Testis (tissue), 3 donors: ENCODE data around the gene DIS3L2. TPM values are rescaled to one million over a fixed set of nuclear protein-coding genes. Genes with fewer than 3 reads are reported as not detected.
"Not testable (repeated sequence)": the region's sequence is repeated elsewhere in the genome, so short reads cannot be mapped to it uniquely, and the experiment has no call there.

Experiments used
- DNase-seq: peaks from one replicate; pipeline ENCODE4 v3.0.0-alpha.2; 2019
- H3K27ac ChIP-seq, 2 donors: fragments of 200-600 bp; sonication (generic); one replicate each; pipeline ENCODE4 v1.5.1; 2019
- H3K27me3 ChIP-seq: fragments of 200-600 bp; sonication (generic); one replicate; pipeline ENCODE4 v1.5.1; 2019
- H3K36me3 ChIP-seq: fragments of 200-600 bp; sonication (generic); one replicate; pipeline ENCODE4 v1.5.1; 2017; ENCODE audit warnings: low read depth; ENCODE audit errors: missing control alignments
- H3K4me1 ChIP-seq: fragments of 200-600 bp; sonication (generic); one replicate; pipeline ENCODE4 v1.5.1; 2019
- H3K4me3 ChIP-seq, 2 donors: fragments of 200-600 bp; sonication (generic); one replicate each; pipeline ENCODE4 v1.5.1; 2017 to 2019
- H3K9me3 ChIP-seq: fragments of 200-600 bp; sonication (generic); one replicate; pipeline ENCODE4 v1.5.1; 2017
- CTCF ChIP-seq, 3 experiments: fragments of 450-650 bp in 2 of 3; fragments of 200-600 bp in 1 of 3; sonication (generic) in 1 of 3; IDR thresholded peaks; one replicate each; pipeline ENCODE4 v1.5.1; 2016 to 2019; ENCODE audit warnings: antibody characterized with exemption in 3 of 3, mild to moderate bottlenecking in 2 of 3, moderate library complexity in 1 of 3
- POLR2A ChIP-seq: fragments of 450-650 bp; IDR thresholded peaks from one replicate; pipeline ENCODE4 v1.6.1; 2017; ENCODE audit warnings: antibody characterized with exemption, mild to moderate bottlenecking, moderate library complexity
- WGBS, 2 donors: methylation state at CpG; one replicate each; pipeline ENCODE4 v1.1.5; 2018; 5-methylcytosine and 5-hydroxymethylcytosine counted together
- intact Hi-C: fragments of 100-400 bp; cut with DNase I; formaldehyde crosslinking; loops from one replicate; pipeline ENCODE4 v1.15.1; 2023; ENCODE audit warnings: low total_unique reads
- polyA plus RNA-seq: library from polyadenylated mRNA; stranded (reverse); fragments of 350-450 nt; fragmentation: Illumina TruSeq; extraction: RNeasy Lipid Tissue Mini Kit (QIAGEN cat#74804); gene quantifications from one replicate; pipeline ENCODE4 v1.2.3, GENCODE V29; 2014; ENCODE audit warnings: low read depth, low replicate concordance; ENCODE audit not compliant: insufficient read depth
- total RNA-seq, 2 donors: library from RNA; depleted of rRNA; stranded (reverse); fragments of >200 nt; gene quantifications; one replicate each; pipeline ENCODE4 v1.2.3, GENCODE V29; 2016

DIS3L2 gene
- total and polyA plus RNA-seq, 3 donors from 2014 or later, result 32.5 to 80.7 (median 70.4) TPM

GRCh38 chr2:232367016-232367415, 405.5 kb downstream of the DIS3L2 start:
- Histone ChIP-seq H3K4me1 (peaks cover 7% of the 10 kb centered on the region), H3K36me3 (no peaks in the 10 kb centered on the region), H3K4me3 (no peak overlapping the region), H3K27me3 (no peaks in the 10 kb centered on the region), H3K27ac (no peak overlapping the region), H3K9me3 (no peaks in the 10 kb centered on the region)
- TF ChIP-seq CTCF (IDR thresholded peaks at IDR 0.05) (no peak), POLR2A (no peak)
- no peak for DNase-seq
- intact Hi-C loops, result no loop called here
- 44 to 49% methylated on average over 7 of the region's 7 CpGs for WGBS, 2 donors

GRCh38 chr2:232367591-232368233, 406.2 kb downstream of the DIS3L2 start:
- no peaks in the 10 kb centered on the region for H3K27me3 ChIP-seq
- H3K9me3 ChIP-seq, result no peaks in the 10 kb centered on the region
- H3K27ac ChIP-seq, result no peak overlapping the region
- intact Hi-C loops, result no loop called here
- 84 to 85% methylated on average over 8 to 13 of the region's 13 CpGs for WGBS, 2 donors
- H3K4me3 ChIP-seq, result no peak overlapping the region
- DNase-seq, result no peak
- no peak for TF ChIP-seq CTCF (IDR thresholded peaks at IDR 0.05)
- no peak for TF ChIP-seq POLR2A
- peaks cover 7% of the 10 kb centered on the region for H3K4me1 ChIP-seq
- H3K36me3 ChIP-seq, result no peaks in the 10 kb centered on the region

DNA sequence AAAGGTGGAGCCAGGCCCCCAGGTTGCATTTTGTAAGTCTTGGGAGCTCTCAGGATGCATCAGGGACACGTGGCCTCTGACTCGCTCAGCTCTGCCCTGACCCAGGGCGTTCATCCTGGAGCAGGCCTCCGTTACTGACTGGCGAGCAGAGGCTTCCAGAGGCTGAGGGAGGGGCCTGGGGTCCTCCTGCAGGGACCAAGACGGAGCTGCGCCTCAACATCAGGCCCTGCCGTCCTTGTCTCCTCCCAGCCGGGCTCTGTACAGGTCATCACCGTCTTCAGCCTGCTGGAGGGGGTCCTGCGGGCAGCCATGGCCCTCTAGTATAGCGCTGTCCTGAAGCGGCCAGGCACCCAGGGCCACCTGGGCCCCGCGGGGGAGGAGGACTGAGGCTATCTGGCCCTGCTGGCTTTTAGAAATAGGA, 406.8 kb downstream of the DIS3L2 start:
- no peak for DNase-seq
- 93 to 96% methylated on average over 10 to 15 of the region's 15 CpGs for WGBS, 2 donors
- TF ChIP-seq CTCF (IDR thresholded peaks at IDR 0.05), result no peak
- no peak for TF ChIP-seq POLR2A
- Histone ChIP-seq H3K27ac (no peak overlapping the region), H3K4me1 (peaks cover 7% of the 10 kb centered on the region), H3K36me3 (no peaks in the 10 kb centered on the region), H3K4me3 (no peak overlapping the region), H3K9me3 (no peaks in the 10 kb centered on the region), H3K27me3 (no peaks in the 10 kb centered on the region)
- intact Hi-C loops, result no loop called here

DNA sequence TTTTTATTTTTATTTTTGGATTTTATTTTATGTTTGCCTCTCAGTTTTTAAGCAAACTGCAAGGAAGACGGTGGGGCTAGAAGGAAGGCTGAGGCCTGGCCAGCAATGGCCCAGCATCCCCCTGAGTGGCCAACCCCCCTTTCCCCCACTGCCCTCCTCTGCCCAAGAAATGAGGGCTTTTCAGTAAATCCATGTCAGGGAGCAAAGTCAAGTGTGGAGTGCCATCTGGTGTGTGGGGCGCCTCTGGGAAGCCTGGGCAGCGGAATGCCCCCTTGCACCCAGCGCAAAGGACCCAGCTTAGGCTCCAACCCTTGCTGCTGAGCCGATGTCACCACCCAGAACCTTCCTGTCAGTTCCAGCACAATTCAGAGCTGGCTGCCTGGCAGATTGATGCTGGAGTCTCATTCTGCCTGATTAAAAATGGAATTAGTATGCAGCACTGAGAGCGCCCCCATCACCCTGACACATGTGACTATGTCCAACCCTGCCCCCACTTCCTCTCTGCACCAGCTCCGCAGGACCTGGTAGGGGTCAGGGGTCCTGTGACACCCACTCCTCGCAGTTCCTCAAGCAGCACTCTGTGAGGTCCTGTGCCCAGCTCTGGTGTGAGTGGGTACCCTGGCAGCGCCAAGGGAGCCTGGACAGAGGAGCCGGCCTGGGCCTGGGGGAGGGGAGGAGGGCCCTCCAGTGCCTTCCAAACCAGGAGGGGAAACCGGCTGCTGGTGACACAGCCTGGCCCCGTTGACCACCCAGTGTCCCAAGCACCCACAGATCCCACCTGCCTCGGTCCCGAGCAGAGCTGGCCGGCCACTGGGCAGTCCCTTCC, 407.8 kb downstream of the DIS3L2 start:
- Histone ChIP-seq H3K27ac (no peak overlapping the region), H3K27me3 (no peaks in the 10 kb centered on the region), H3K4me1 (peaks cover 4% of the 10 kb centered on the region), H3K4me3 (no peak overlapping the region), H3K36me3 (no peaks in the 10 kb centered on the region), H3K9me3 (no peaks in the 10 kb centered on the region)
- intact Hi-C loops, result no loop called here
- DNase-seq, result no peak
- TF ChIP-seq POLR2A, result no peak
- TF ChIP-seq CTCF (IDR thresholded peaks at IDR 0.05), result no peak
- WGBS, 2 donors, result 78 to 79% methylated on average over 6 to 15 of the region's 15 CpGs

GRCh38 chr2:232370007-232370406, 408.5 kb downstream of the DIS3L2 start:
- H3K4me1 ChIP-seq, H3K9me3 ChIP-seq, H3K27me3 ChIP-seq, H3K4me3 ChIP-seq, DNase-seq, intact Hi-C loops, H3K27ac ChIP-seq, H3K36me3 ChIP-seq: not testable (repeated sequence)
- 39 to 77% methylated on average over 5 to 11 of the region's 12 CpGs for WGBS, 2 donors
